SH-SY5Y (cell line): Measurements from ENCODE around the gene LPXN.

ENCODE experiments used
- GATA2 ChIP-seq: IDR thresholded peaks from 2 replicates; pipeline ENCODE4 v1.6.1; 2011; ENCODE audit warnings: mild to moderate bottlenecking, low read depth, low read length
- GATA3 ChIP-seq: IDR thresholded peaks from 2 replicates; pipeline ENCODE4 v1.6.1; 2011; ENCODE audit warnings: low read depth, mild to moderate bottlenecking, low read length, moderate library complexity

The LPXN gene

GRCh38 chr11:58575377-58576020 is at the start of gene LPXN:
TSS of gene LPXN (minus strand) at chr11:58575856. CDS start at chr11:58575772, 84 bp downstream.
- TF ChIP-seq GATA3 (no peak), GATA2 (no peak)

- no peak for TF ChIP-seq GATA2
- TF ChIP-seq GATA3, result no peak
Measured at GRCh38 chr11:58625086-58625485, 49.4 kb upstream of the LPXN start.

DNA sequence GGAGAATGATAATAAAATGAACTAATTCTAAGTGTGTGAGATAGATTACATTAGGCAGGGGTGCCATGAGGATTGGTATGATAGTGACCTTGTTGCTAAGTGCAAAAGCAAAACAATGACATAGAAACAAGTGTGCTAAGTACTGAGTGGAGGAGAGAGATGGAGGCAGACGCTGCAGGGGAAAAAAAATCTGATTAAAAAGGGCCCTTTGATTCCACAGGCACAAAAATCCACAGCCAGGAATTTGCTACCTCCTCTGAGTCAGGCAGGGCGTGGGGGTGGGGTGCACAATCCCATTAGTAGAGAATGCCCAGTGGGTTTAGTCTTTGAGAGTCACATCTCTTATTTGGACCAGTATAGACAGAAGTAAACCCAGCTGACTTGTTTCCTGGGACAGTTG is 46.7 kb upstream of the LPXN start, which contains the start of gene CNTF:
Gene CNTF (plus strand): TSS at position 322 of the 400 bp plus-strand sequence. CDS start 88 bp downstream, outside the sequence.
- TF ChIP-seq GATA3, result no peak
- TF ChIP-seq GATA2, result no peak

DNA sequence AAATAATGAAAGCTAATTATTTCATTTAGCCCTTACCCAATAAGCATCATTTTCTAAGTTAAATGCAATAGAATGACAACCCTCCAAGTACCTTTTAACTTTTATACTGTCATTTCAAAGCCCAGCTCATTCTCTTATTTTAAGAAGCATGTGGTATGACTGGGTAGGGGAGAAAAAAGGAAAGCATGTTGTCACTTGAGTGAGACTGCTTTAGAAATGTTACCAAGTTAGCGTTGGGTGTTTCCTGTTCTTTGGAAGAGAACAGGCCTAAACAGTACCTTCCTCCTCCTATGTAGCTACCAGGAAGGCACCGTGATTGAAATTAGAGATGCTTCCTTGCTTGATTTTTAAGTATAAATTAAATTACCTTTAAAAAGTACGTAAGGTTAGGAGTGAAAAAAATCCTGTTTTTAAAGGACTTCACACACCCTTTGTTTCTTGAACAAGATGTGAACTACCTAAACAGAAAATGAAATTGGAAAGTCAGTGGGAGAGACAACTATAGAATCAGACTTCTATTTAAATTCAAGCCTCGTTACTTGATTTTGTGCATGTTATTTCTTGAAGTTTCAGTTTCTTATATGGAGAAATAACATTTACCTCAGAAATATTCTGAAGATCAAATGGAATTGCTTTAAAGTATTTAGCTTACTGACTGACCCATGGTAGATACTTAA is 46.1 kb upstream of the LPXN start:
- no peak for TF ChIP-seq GATA2
- TF ChIP-seq GATA3, result no peak

DNA sequence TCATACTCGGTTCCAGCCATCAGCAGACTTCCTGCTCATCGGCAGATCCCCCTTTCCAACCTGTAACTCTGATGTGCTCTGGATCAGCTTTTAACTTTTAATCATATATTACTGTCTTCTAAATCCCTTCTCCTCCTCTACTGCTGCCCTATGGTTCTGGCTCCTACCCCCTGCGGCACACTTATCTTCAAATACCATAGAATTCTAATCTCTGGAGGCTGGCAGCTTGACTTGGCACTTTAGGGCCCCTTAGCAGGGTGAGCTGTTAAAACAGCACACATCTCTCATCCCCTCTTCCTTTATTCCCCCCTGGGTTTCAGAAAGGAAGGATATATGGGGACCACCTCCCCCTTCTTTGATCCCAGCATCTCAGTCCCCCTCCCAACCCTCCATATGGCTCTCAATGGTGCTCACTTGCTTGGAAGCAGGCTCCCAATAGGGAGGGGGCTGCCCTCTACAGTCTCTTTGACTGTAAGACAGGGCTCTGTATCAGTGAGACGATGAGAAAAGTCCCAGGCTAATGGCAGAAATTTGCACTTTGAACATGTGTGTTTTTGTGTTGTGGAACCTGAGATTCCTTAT is 42.4 kb upstream of the LPXN start:
- no peak for TF ChIP-seq GATA2
- no peak for TF ChIP-seq GATA3

GRCh38 chr11:58616594-58616993 is 40.9 kb upstream of the LPXN start:
- TF ChIP-seq GATA3 (no peak), GATA2 (no peak)

DNA sequence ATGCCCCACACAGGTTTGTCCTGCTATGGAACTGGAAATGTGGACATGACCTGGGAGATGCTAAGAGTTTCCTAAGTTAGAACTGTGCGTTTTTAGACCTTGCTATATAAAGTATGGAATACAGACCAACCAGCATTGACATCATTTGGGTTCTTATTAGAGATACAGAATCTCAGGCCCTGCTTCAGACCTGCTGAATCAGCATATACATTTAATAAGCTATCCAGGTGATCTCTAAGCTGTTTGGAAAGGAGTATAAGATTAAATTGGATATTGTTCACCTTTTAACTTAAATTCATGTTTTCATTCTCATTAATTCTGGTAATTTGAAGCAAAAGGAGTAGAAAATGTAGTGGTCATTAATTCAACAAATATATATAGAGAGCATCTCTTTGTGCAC is 39.9 kb upstream of the LPXN start:
- TF ChIP-seq GATA3 (no peak), GATA2 (no peak)

DNA sequence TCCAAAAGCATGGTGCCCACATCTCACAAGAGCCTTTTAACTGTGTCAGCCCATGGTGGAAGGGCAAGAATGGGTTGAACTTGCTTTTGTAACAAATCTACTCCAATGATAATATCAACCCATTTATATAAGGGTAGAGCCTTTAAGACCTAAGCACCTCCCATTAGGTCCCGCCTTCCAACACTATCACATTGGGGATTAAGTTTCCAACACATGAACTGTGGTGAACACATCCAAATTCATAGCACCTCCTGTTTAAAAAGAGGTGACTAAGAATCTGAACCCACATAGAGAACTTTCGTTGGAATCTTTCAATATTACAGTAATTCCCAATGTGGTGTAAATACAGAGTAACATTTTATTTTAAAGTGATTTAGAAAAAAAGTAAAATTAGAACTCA is 37.6 kb upstream of the LPXN start:
- TF ChIP-seq GATA2, result no peak
- no peak for TF ChIP-seq GATA3

GRCh38 chr11:58609723-58610122 is 34.1 kb upstream of the LPXN start:
- no peak for TF ChIP-seq GATA3
- no peak for TF ChIP-seq GATA2

GRCh38 chr11:58608331-58608730 is 32.7 kb upstream of the LPXN start:
- TF ChIP-seq GATA2 (no peak), GATA3 (no peak)

DNA sequence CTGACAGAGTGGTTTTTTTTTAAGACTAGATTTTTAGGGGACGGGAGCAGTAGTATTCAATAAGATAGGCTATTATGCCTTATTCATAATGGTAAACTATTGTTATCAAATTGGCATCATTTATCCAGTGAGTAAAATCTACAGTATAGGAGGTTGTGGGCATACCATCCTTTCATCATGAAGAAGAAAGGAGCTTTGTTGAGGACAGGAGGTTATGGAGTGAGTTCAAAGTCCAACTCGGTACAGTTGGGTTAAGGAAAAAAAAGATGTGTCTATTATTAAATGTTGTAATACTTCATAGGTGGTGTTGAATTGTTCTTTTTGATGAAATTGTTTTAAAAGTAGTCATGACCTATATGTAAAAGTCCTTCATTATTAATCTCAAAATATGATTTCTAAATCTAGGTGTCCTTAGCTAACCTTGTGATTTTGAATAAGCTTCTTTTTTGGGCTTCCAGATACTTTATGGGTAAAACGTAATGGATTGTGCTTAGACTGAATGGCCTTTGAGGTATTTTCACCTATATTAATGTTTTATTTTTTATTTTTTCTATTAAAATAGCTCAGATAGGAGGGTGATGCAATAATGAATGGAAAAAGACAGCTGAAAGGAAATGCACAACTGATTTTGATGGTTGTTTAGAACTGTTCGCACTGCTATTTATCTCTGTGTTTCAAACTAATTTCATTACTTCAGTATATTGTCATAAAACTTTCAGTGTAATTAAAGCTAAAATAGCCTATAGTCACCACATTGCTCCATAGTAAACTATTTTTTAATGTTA is 31.5 kb upstream of the LPXN start:
- TF ChIP-seq GATA2, result no peak
- no peak for TF ChIP-seq GATA3

DNA sequence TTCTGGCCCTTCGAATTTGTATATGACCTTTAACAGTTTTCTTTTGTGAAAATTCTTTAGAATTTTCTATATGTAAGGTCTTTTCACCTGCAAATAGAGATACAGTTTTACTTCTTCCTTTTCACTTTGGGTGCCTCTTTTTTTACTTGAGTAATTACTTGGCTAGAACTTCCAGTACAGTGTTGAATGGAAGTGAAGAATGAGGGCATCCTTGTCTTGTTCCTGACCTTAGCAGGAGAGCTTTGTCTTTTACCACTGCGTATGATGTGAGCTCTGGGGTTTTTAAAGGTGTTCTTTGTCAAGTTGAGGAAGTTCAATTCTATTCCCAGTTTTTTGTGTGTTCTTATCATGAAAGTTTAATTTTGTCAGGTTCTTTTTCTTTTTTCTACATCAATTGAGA is 24.9 kb upstream of the LPXN start:
- TF ChIP-seq GATA3, result no peak

GRCh38 chr11:58597486-58598144 is 22.0 kb upstream of the LPXN start:
- TF ChIP-seq GATA2, result no peak
- no peak for TF ChIP-seq GATA3

DNA sequence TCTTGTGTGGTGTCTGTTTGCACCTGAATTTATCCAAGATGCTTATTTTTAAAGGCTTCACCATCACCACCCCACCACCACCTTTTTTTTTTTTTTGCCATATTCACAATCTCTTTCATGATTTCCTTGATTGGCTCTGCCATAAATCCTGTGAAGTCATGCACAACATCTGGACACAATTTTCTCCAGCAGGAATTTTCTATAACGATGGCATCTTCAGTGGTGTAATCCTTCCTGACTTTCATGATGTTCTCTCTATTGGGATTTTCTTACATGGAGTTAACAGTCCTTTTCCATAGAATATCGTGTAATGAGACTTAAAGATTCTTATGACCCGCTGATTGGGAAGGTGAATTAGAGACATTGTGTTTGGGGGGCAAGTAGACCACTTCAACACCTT is 21.0 kb upstream of the LPXN start:
- no peak for TF ChIP-seq GATA3
- no peak for TF ChIP-seq GATA2
